ENCODE measurements around the gene TNFSF9. TPM values are rescaled to one million over a fixed set of nuclear protein-coding genes. Genes with fewer than 3 reads are reported as not detected.

TNFSF9 gene
- total and polyA plus RNA-seq, 4 experiments from 2014 or later, result 0.29 to 3.3 (median 0.81) TPM

- no peaks in the 10 kb centered on the region for H3K36me3 Mint-ChIP-seq
- intact Hi-C loops (cut with micrococcal nuclease), result no loop called here
- Histone ChIP-seq H3K27me3 (ENCODE audit: insufficient read depth, low read length) (peaks cover 13% of the 10 kb centered on the region), H3K9me3 (ENCODE audit: control insufficient read depth in 1 of 2, low read length in 2 of 2) (no peaks in the 10 kb centered on the region), H3K4me3 (ENCODE audit: low read length in 2 of 2) (no peak overlapping the region), H3K4me1 (ENCODE audit: insufficient read depth, low read length) (peaks cover 27% of the 10 kb centered on the region), H3K27ac (ENCODE audit: low read depth, low read length) (no peak overlapping the region), H3K36me3 (ENCODE audit: insufficient read depth, low read length) (no peaks in the 10 kb centered on the region)
- CTCF ChIA-PET (ENCODE audit: partially characterized antibody), result no interaction called here
- POLR2A ChIA-PET (ENCODE audit: partially characterized antibody), result no interaction called here
- DNase-seq, result no peak
- H3K4me3 Mint-ChIP-seq, result no peak overlapping the region
- H3K27me3 Mint-ChIP-seq, result peaks cover 13% of the 10 kb centered on the region in 2 donors
- H3K27ac Mint-ChIP-seq, result peak overlapping the region in 1 of 7 donors; percentile 3
- peaks cover 0 to 3% (median 0%) of the 10 kb centered on the region in 8 donors for H3K9me3 Mint-ChIP-seq
- H3K4me1 Mint-ChIP-seq, result peaks cover 21 to 36% (median 32%) of the 10 kb centered on the region in 4 donors
Measured at GRCh38 chr19:6528544-6529121, 2.2 kb upstream of the TNFSF9 start.

GRCh38 chr19:6529351-6529750 is 1.5 kb upstream of the TNFSF9 start:
- Histone ChIP-seq H3K27me3 (ENCODE audit: insufficient read depth, low read length) (peaks cover 13% of the 10 kb centered on the region), H3K36me3 (ENCODE audit: insufficient read depth, low read length) (no peaks in the 10 kb centered on the region), H3K9me3 (ENCODE audit: control insufficient read depth in 1 of 2, low read length in 2 of 2) (no peaks in the 10 kb centered on the region), H3K4me1 (ENCODE audit: insufficient read depth, low read length) (peaks cover 27% of the 10 kb centered on the region), H3K27ac (ENCODE audit: low read depth, low read length) (no peak overlapping the region), H3K4me3 (ENCODE audit: low read length in 2 of 2) (no peak overlapping the region)
- Mint-ChIP-seq H3K27me3 (peaks cover 16 to 18% of the 10 kb centered on the region in 2 donors), H3K4me1 (peaks cover 21 to 42% (median 32%) of the 10 kb centered on the region in 4 donors), H3K4me3 (peak overlapping the region in 5 of 8 donors; percentile 25 to 60 (median 42)), H3K36me3 (no peaks in the 10 kb centered on the region), H3K9me3 (peaks cover 0 to 3% (median 0%) of the 10 kb centered on the region in 8 donors), H3K27ac (peak overlapping the region in 4 of 7 donors; percentile 2 to 85 (median 52))
- DNase-seq, result no peak
- ChIA-PET CTCF (ENCODE audit: partially characterized antibody) (no interaction called here), POLR2A (ENCODE audit: partially characterized antibody) (no interaction called here)
- intact Hi-C loops (cut with micrococcal nuclease), result no loop called here

GRCh38 chr19:6529937-6530385 is 865 bp upstream of the TNFSF9 start:
- Mint-ChIP-seq H3K27me3 (peaks cover 18 to 20% of the 10 kb centered on the region in 2 donors), H3K4me1 (peaks cover 21 to 45% (median 32%) of the 10 kb centered on the region in 4 donors), H3K4me3 (peak overlapping the region; percentile 77 to 98 (median 86)), H3K36me3 (no peaks in the 10 kb centered on the region), H3K9me3 (peaks cover 0 to 3% (median 0%) of the 10 kb centered on the region in 8 donors), H3K27ac (peak overlapping the region in 2 of 7 donors; percentile 66 to 73)
- CTCF ChIA-PET (ENCODE audit: partially characterized antibody), result no interaction called here
- Histone ChIP-seq H3K36me3 (ENCODE audit: insufficient read depth, low read length) (no peaks in the 10 kb centered on the region), H3K27me3 (ENCODE audit: insufficient read depth, low read length) (peaks cover 13% of the 10 kb centered on the region), H3K4me1 (ENCODE audit: insufficient read depth, low read length) (peaks cover 27% of the 10 kb centered on the region), H3K27ac (ENCODE audit: low read depth, low read length) (no peak overlapping the region), H3K9me3 (ENCODE audit: control insufficient read depth in 1 of 2, low read length in 2 of 2) (no peaks in the 10 kb centered on the region), H3K4me3 (ENCODE audit: low read length in 2 of 2) (no peak overlapping the region)
- POLR2A ChIA-PET (ENCODE audit: partially characterized antibody), result interaction anchor here (1.0 kb wide), 1 partner anchor 139 kb away, joined by 3 read pairs; no protein-coding TSS in a partner anchor
- DNase-seq, result no peak
- intact Hi-C loops (cut with micrococcal nuclease), result loop anchor here (5.0 to 10.0 kb wide), 3 partner anchors 75 to 332 kb away; partner anchors contain the start of genes GPR108 and TRIP10

GRCh38 chr19:6531163-6531955 is 533 bp downstream of the TNFSF9 start:
- Mint-ChIP-seq H3K4me3 (peak overlapping the region; percentile 53 to 92 (median 76)), H3K4me1 (peaks cover 27 to 54% (median 41%) of the 10 kb centered on the region in 4 donors), H3K9me3 (peaks cover 0 to 3% (median 0%) of the 10 kb centered on the region in 8 donors), H3K27ac (peak overlapping the region in 4 of 7 donors; percentile 1 to 79 (median 50)), H3K36me3 (no peaks in the 10 kb centered on the region), H3K27me3 (peaks cover 18 to 24% of the 10 kb centered on the region in 2 donors)
- intact Hi-C loops (cut with micrococcal nuclease), result loop anchor here (5.0 to 10.0 kb wide), 3 partner anchors 73 to 331 kb away; partner anchors contain the start of genes GPR108 and TRIP10
- Histone ChIP-seq H3K36me3 (ENCODE audit: insufficient read depth, low read length) (no peaks in the 10 kb centered on the region), H3K9me3 (ENCODE audit: control insufficient read depth in 1 of 2, low read length in 2 of 2) (no peaks in the 10 kb centered on the region), H3K4me1 (ENCODE audit: insufficient read depth, low read length) (peaks cover 36% of the 10 kb centered on the region), H3K27ac (ENCODE audit: low read depth, low read length) (peak overlapping the region; percentile 10), H3K4me3 (ENCODE audit: low read length in 2 of 2) (peak overlapping the region; percentile 38 to 57), H3K27me3 (ENCODE audit: insufficient read depth, low read length) (peaks cover 13% of the 10 kb centered on the region)
- DNase-seq, result no peak
- ChIA-PET CTCF (ENCODE audit: partially characterized antibody) (interaction anchor here (0.5 to 0.7 kb wide), 2 partner anchors 14 to 359 kb away, joined by 3 read pairs; no protein-coding TSS in a partner anchor), POLR2A (ENCODE audit: partially characterized antibody) (interaction anchor here (1.0 to 1.2 kb wide), 5 partner anchors 15 to 138 kb away, joined by 3 to 7 read pairs (median 3); no protein-coding TSS in a partner anchor)

- Mint-ChIP-seq H3K4me1 (peaks cover 28 to 59% (median 45%) of the 10 kb centered on the region in 4 donors), H3K36me3 (no peaks in the 10 kb centered on the region), H3K27ac (peak overlapping the region in 6 of 7 donors; percentile 1 to 79 (median 48)), H3K9me3 (peaks cover 0 to 3% (median 0%) of the 10 kb centered on the region in 8 donors), H3K4me3 (peak overlapping the region; percentile 53 to 82 (median 68)), H3K27me3 (peaks cover 18 to 24% of the 10 kb centered on the region in 2 donors)
- intact Hi-C loops (cut with micrococcal nuclease), result loop anchor here (5.0 to 10.0 kb wide), 3 partner anchors 73 to 330 kb away; partner anchors contain the start of genes GPR108 and TRIP10
- Histone ChIP-seq H3K4me1 (ENCODE audit: insufficient read depth, low read length) (peaks cover 42% of the 10 kb centered on the region), H3K27me3 (ENCODE audit: insufficient read depth, low read length) (peaks cover 13% of the 10 kb centered on the region), H3K9me3 (ENCODE audit: control insufficient read depth in 1 of 2, low read length in 2 of 2) (no peaks in the 10 kb centered on the region), H3K27ac (ENCODE audit: low read depth, low read length) (peak overlapping the region; percentile 15), H3K36me3 (ENCODE audit: insufficient read depth, low read length) (no peaks in the 10 kb centered on the region), H3K4me3 (ENCODE audit: low read length in 2 of 2) (peak overlapping the region; percentile 9 to 29)
- DNase-seq, result no peak
- ChIA-PET CTCF (ENCODE audit: partially characterized antibody) (no interaction called here), POLR2A (ENCODE audit: partially characterized antibody) (no interaction called here)
Measured at GRCh38 chr19:6531956-6532243, 1.1 kb downstream of the TNFSF9 start.

GRCh38 chr19:6532244-6532999 is 1.6 kb downstream of the TNFSF9 start:
- Mint-ChIP-seq H3K36me3 (no peaks in the 10 kb centered on the region), H3K4me1 (peaks cover 31 to 62% (median 49%) of the 10 kb centered on the region in 4 donors), H3K9me3 (peaks cover 0 to 3% (median 0%) of the 10 kb centered on the region in 8 donors), H3K4me3 (peak overlapping the region; percentile 53 to 82 (median 68)), H3K27me3 (peaks cover 18 to 24% of the 10 kb centered on the region in 2 donors), H3K27ac (peak overlapping the region in 5 of 7 donors; percentile 37 to 71 (median 61))
- peaks cover 47% of the 10 kb centered on the region for H3K4me1 ChIP-seq (ENCODE audit: insufficient read depth, low read length)
- intact Hi-C loops (cut with micrococcal nuclease), result loop anchor here (5.0 to 10.0 kb wide), 3 partner anchors 72 to 330 kb away; partner anchors contain the start of genes GPR108 and TRIP10
- POLR2A ChIA-PET (ENCODE audit: partially characterized antibody), result interaction anchor here (0.5 kb wide), 1 partner anchor 71 kb away, joined by 3 read pairs; no protein-coding TSS in a partner anchor
- H3K9me3 ChIP-seq (ENCODE audit: control insufficient read depth in 1 of 2, low read length in 2 of 2), result no peaks in the 10 kb centered on the region
- H3K27ac ChIP-seq (ENCODE audit: low read depth, low read length), result peak overlapping the region; percentile 15
- CTCF ChIA-PET (ENCODE audit: partially characterized antibody), result no interaction called here
- no peaks in the 10 kb centered on the region for H3K36me3 ChIP-seq (ENCODE audit: insufficient read depth, low read length)
- peak overlapping the region; percentile 9 to 29 for H3K4me3 ChIP-seq (ENCODE audit: low read length in 2 of 2)
- peak in 1 of 5 donors; percentile 11 for DNase-seq
- H3K27me3 ChIP-seq (ENCODE audit: insufficient read depth, low read length), result peaks cover 13% of the 10 kb centered on the region

Measured in CD4-positive, alpha-beta memory T cell (primary cell).